H1 (cell line): Measurements from ENCODE around the gene CFAP100. TPM values are rescaled to one million over a fixed set of nuclear protein-coding genes. Genes with fewer than 3 reads are reported as not detected.
A peak's percentile ranks its signal among the peaks of the same experiment; 100 is the strongest.

ENCODE experiments used
- CTCF ChIA-PET: fragments of 300-600 bp; sonication (Branson Sonifier 250); formaldehyde crosslinking; loops from one replicate; lab custom pipeline; 2021; ENCODE audit not compliant: partially characterized antibody; lab: Charles Lee
- POLR2A ChIA-PET: fragments of 300-600 bp; sonication (Branson Sonifier 250); formaldehyde crosslinking; loops from one replicate; lab custom pipeline; 2021; ENCODE audit warnings: inconsistent platforms; ENCODE audit not compliant: partially characterized antibody; lab: Charles Lee
- DNase-seq, 2 experiments: peaks; one replicate each; pipeline versions ENCODE4 v3.0.0 to v3.0.0-alpha.2; 2010 to 2022; ENCODE audit warnings: low spot score in 2 of 2, low read depth in 1 of 2, mixed read lengths in 1 of 2
- FAIRE-seq: peaks from 2 replicates; lab custom pipeline; 2011; peaks lifted over from hg19 to GRCh38; lab: Jason Lieb, UNC
- H2AFZ ChIP-seq: 2 replicates; pipeline ENCODE4 v1.8.1; 2012; ENCODE audit warnings: low read length, inconsistent platforms
- H2AK5ac ChIP-seq: 2 replicates; pipeline ENCODE4 v1.6.1; 2013; ENCODE audit warnings: low read depth, low read length
- H2BK120ac ChIP-seq: replicated peaks from 2 replicates; pipeline ENCODE3; 2013; ENCODE audit warnings: low read depth, low read length, inconsistent platforms
- H2BK12ac ChIP-seq: 2 replicates; pipeline ENCODE4 v1.6.1; 2013; ENCODE audit warnings: low read depth, low read length
- H2BK15ac ChIP-seq: 2 replicates; pipeline ENCODE4 v1.6.1; 2013; ENCODE audit warnings: low read length
- H2BK20ac ChIP-seq: 2 replicates; pipeline ENCODE4 v1.6.1; 2013; ENCODE audit warnings: low read length
- H2BK5ac ChIP-seq: 2 replicates; pipeline ENCODE4 v1.6.1; 2013; ENCODE audit warnings: low read depth, low read length
- H3K14ac ChIP-seq: 2 replicates; pipeline ENCODE4 v1.6.1; 2013; ENCODE audit warnings: inconsistent platforms; ENCODE audit not compliant: insufficient read length
- H3K18ac ChIP-seq: 2 replicates; pipeline ENCODE4 v1.6.1; 2013; ENCODE audit warnings: low read length; ENCODE audit errors: extremely low read depth
- H3K23ac ChIP-seq: 2 replicates; pipeline ENCODE4 v1.6.1; 2013; ENCODE audit warnings: inconsistent platforms; ENCODE audit not compliant: insufficient read length
- H3K23me2 ChIP-seq: 2 replicates; pipeline ENCODE4 v1.6.1; 2013; ENCODE audit warnings: low read depth, low read length
- H3K27ac ChIP-seq: 2 replicates; pipeline ENCODE4 v1.6.1; 2011; ENCODE audit warnings: low read depth, low read length, inconsistent platforms
- H3K27me3 ChIP-seq, 4 experiments: replicated peaks in 1 of 4; 1 replicate in 1 of 4; 2 replicates in 3 of 4; pipeline versions ENCODE4 v1.6.1 to v1.8.1; 2011 to 2013; ENCODE audit warnings: low read length in 3 of 4, mild to moderate bottlenecking in 3 of 4, inconsistent platforms in 2 of 4, mixed read lengths in 2 of 4, moderate library complexity in 1 of 4; ENCODE audit not compliant: control insufficient read depth in 3 of 4, insufficient read depth in 3 of 4; ENCODE audit errors: extremely low read depth in 1 of 4
- H3K36me3 ChIP-seq, 4 experiments: 2 replicates each; pipeline versions ENCODE4 v1.6.1 to v1.8.1; 2011 to 2013; ENCODE audit warnings: mild to moderate bottlenecking in 4 of 4, low read length in 3 of 4, moderate library complexity in 2 of 4, control low read depth in 1 of 4, inconsistent platforms in 1 of 4; ENCODE audit not compliant: insufficient read depth in 4 of 4, control insufficient read depth in 2 of 4
- H3K4ac ChIP-seq: replicated peaks from 2 replicates; pipeline ENCODE3; 2013; ENCODE audit warnings: low read length, low read depth, mixed read lengths, inconsistent platforms; ENCODE audit not compliant: insufficient read length
- H3K4me1 ChIP-seq, 4 experiments: replicated peaks in 1 of 4; 1 replicate in 1 of 4; 2 replicates in 3 of 4; pipeline versions ENCODE4 v1.6.1 to v1.8.1; 2011 to 2013; ENCODE audit warnings: low read length in 3 of 4, inconsistent platforms in 2 of 4, mixed read lengths in 1 of 4; ENCODE audit not compliant: insufficient read depth in 4 of 4, control insufficient read depth in 3 of 4
- H3K4me2 ChIP-seq, 2 experiments: 2 replicates each; pipeline versions ENCODE4 v1.6.1 to v1.8.1; 2011 to 2013; ENCODE audit warnings: low read depth in 2 of 2, low read length in 2 of 2, control low read depth in 1 of 2, inconsistent platforms in 1 of 2, mild to moderate bottlenecking in 1 of 2; ENCODE audit not compliant: insufficient read depth in 1 of 2
- H3K4me3 ChIP-seq, 4 experiments: fragments of 200-600, 300-600 bp in 1 of 4; sonication (generic), shearing (Covaris generic), sonication (Bioruptor Twin) in 1 of 4; 2 replicates each; pipeline versions ENCODE4 v1.5.1 to v1.8.1; 2011 to 2016; ENCODE audit warnings: low read length in 4 of 4, low read depth in 3 of 4, control low read depth in 2 of 4, inconsistent platforms in 2 of 4, mild to moderate bottlenecking in 2 of 4, mixed read lengths in 1 of 4, moderate library complexity in 1 of 4; ENCODE audit not compliant: insufficient read depth in 2 of 4; ENCODE audit errors: extremely low read depth in 1 of 4
- H3K56ac ChIP-seq: replicated peaks from 2 replicates; pipeline ENCODE3; 2013; ENCODE audit warnings: low read depth, mild to moderate bottlenecking, mixed read lengths, low read length, inconsistent platforms; ENCODE audit not compliant: insufficient read length
- H3K79me1 ChIP-seq: 2 replicates; pipeline ENCODE4 v1.6.1; 2013; ENCODE audit warnings: low read depth, low read length, control low read depth
- H3K79me2 ChIP-seq, 2 experiments: 2 replicates each; pipeline versions ENCODE4 v1.6.1 to v1.8.1; 2012 to 2013; ENCODE audit warnings: low read length in 2 of 2, mild to moderate bottlenecking in 2 of 2, inconsistent platforms in 1 of 2; ENCODE audit not compliant: insufficient read depth in 2 of 2, control insufficient read depth in 1 of 2
- H3K9ac ChIP-seq, 4 experiments: replicated peaks in 1 of 4; 1 replicate in 1 of 4; 2 replicates in 3 of 4; pipeline versions ENCODE4 v1.6.1 to v1.8.1; 2011 to 2013; ENCODE audit warnings: low read depth in 3 of 4, low read length in 3 of 4, control low read depth in 2 of 4, mild to moderate bottlenecking in 2 of 4, moderate library complexity in 2 of 4, inconsistent platforms in 1 of 4; ENCODE audit errors: extremely low read depth in 1 of 4
- H3K9me3 ChIP-seq, 2 experiments: 2 replicates each; pipeline versions ENCODE4 v1.6.1 to v1.8.1; 2012 to 2013; ENCODE audit warnings: mild to moderate bottlenecking in 2 of 2, moderate library complexity in 2 of 2, control low read depth in 1 of 2, inconsistent platforms in 1 of 2, low read depth in 1 of 2, low read length in 1 of 2, mixed read lengths in 1 of 2; ENCODE audit not compliant: insufficient read depth in 2 of 2
- H4K20me1 ChIP-seq, 2 experiments: replicated peaks in 1 of 2; 2 replicates each; pipeline versions ENCODE3 to v1.8.1; 2011 to 2013; ENCODE audit warnings: inconsistent platforms in 2 of 2, low read length in 2 of 2, mild to moderate bottlenecking in 1 of 2; ENCODE audit not compliant: insufficient read depth in 2 of 2, control insufficient read depth in 1 of 2
- H4K5ac ChIP-seq: 2 replicates; pipeline ENCODE4 v1.6.1; 2013; ENCODE audit warnings: low read length, low read depth, mixed read lengths, inconsistent platforms; ENCODE audit not compliant: insufficient read length
- H4K8ac ChIP-seq: 2 replicates; pipeline ENCODE4 v1.8.0; 2013; ENCODE audit warnings: mild to moderate bottlenecking, moderate library complexity, low read length, inconsistent platforms; ENCODE audit not compliant: insufficient read depth; ENCODE audit errors: extremely low read depth
- H4K91ac ChIP-seq: replicated peaks from 2 replicates; pipeline ENCODE3; 2013; ENCODE audit warnings: low read length, mixed read lengths, inconsistent platforms; ENCODE audit not compliant: insufficient read length
- BRCA1 ChIP-seq: IDR thresholded peaks from 2 replicates; pipeline ENCODE4 v1.6.1; 2012; ENCODE audit warnings: low read depth, low read length, improper control_type of control experiment
- EZH2 ChIP-seq: fragments of 200-600 bp; sonication (generic); IDR thresholded peaks from 2 replicates; pipeline ENCODE4 v1.7.1; 2012; ENCODE audit warnings: low read depth, mild to moderate bottlenecking, moderate library complexity, low read length, inconsistent platforms; ENCODE audit not compliant: severe bottlenecking
- HDAC6 ChIP-seq: IDR thresholded peaks from one replicate; pipeline ENCODE4 v1.7.1; 2012; ENCODE audit warnings: low read depth, mild to moderate bottlenecking, inconsistent platforms, low read length, moderate library complexity
- RFX5 ChIP-seq: IDR thresholded peaks from 2 replicates; pipeline ENCODE4 v1.6.1; 2011; ENCODE audit warnings: low read depth, low read length, improper control_type of control experiment, borderline replicate concordance
- SP4 ChIP-seq: IDR thresholded peaks from 2 replicates; pipeline ENCODE4 v1.6.1; 2012; ENCODE audit warnings: low read length, inconsistent platforms
- SRF ChIP-seq: IDR thresholded peaks from 2 replicates; pipeline ENCODE4 v1.6.1; 2011; ENCODE audit warnings: mild to moderate bottlenecking, low read depth, low read length, moderate library complexity
- SUZ12 ChIP-seq: fragments of 200-600 bp; sonication (generic); IDR thresholded peaks from 2 replicates; pipeline ENCODE4 v1.6.1; 2012; ENCODE audit warnings: mild to moderate bottlenecking, inconsistent platforms, low read length, moderate library complexity, mixed read lengths
- WGBS, 2 experiments: shearing (Covaris generic) in 1 of 2; methylation state at CpG; one replicate each; pipeline versions ENCODE4 v1.1.6 to v1.1.7; 2013 to 2015; ENCODE audit warnings: low lambda C conversion rate in 2 of 2, mixed read lengths in 2 of 2, inconsistent platforms in 1 of 2, low coverage in 1 of 2, missing lambda C conversion rate in 1 of 2; ENCODE audit not compliant: insufficient replicate concordance in 2 of 2, insufficient coverage in 1 of 2, insufficient read length in 1 of 2; ENCODE audit errors: extremely low coverage in 1 of 2, missing lambda C conversion rate in 1 of 2; 5-methylcytosine and 5-hydroxymethylcytosine counted together
- polyA plus RNA-seq, 7 experiments: library from polyadenylated mRNA; depleted of rRNA in 3 of 7; stranded (reverse) in 5 of 7; unstranded in 2 of 7; fragments of >200 nt in 5 of 7; fragments of 200-250 nt in 2 of 7; gene quantifications; 1 replicate in 5 of 7; 2 replicates in 1 of 7; 4 replicates in 1 of 7; pipeline versions ENCODE4 v1.2.1 to v1.2.3, GENCODE V29; 2011 to 2013; ENCODE audit warnings: missing spikeins in 2 of 7, mixed read lengths in 2 of 7
- total RNA-seq: library from RNA; stranded (reverse); fragmentation: NEBNext Ultra II Directional; extraction: Animal tissue kit (Norgen Biotek cat#: 25700); gene quantifications from 2 replicates; pipeline ENCODE4 v1.2.1, GENCODE V29; 2021
- TF ChIP-seq, protein P1 (sequence below): IDR thresholded peaks from 2 replicates; pipeline ENCODE4 v1.6.1; 2012; ENCODE audit warnings: inconsistent platforms
- TF ChIP-seq, protein P2 (sequence below): IDR thresholded peaks from 2 replicates; pipeline ENCODE4 v1.6.1; 2012; ENCODE audit warnings: low read length, inconsistent platforms

Gene CFAP100
- total and polyA plus RNA-seq, 2 of the 8 experiments (the other 6 are each of a cell fraction or from before 2014, with no cell fraction given) = 0.17 TPM; not detected in 1

DNA sequence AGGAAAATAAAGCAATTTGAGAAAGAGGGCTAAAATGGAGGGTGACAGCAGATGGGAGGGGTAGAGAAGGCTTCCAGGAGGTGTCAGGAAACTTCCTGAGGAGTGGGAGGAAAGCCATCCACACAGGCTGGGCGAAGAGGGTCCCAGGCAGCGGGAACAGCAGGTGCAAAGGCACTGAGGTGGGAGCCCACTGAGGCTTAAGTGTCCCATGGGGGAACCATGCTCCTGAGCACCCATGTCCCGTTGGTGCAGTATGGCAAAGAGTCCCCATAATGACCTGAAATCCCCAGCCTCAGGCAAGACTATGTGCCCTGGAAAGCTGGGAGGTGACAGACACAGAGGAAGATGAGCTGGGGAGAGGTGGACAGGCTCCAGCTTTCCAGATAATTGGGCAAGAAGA is 30.0 kb downstream of the CFAP100 start:
- FAIRE-seq = no peak
- TF ChIP-seq, protein P1, sequence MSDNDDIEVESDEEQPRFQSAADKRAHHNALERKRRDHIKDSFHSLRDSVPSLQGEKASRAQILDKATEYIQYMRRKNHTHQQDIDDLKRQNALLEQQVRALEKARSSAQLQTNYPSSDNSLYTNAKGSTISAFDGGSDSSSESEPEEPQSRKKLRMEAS = no peak
- TF ChIP-seq SUZ12 (no peak), BRCA1 (no peak), SRF (no peak), RFX5 (no peak), SP4 (no peak), EZH2 (no peak), HDAC6 (no peak)
- TF ChIP-seq, protein P2, sequence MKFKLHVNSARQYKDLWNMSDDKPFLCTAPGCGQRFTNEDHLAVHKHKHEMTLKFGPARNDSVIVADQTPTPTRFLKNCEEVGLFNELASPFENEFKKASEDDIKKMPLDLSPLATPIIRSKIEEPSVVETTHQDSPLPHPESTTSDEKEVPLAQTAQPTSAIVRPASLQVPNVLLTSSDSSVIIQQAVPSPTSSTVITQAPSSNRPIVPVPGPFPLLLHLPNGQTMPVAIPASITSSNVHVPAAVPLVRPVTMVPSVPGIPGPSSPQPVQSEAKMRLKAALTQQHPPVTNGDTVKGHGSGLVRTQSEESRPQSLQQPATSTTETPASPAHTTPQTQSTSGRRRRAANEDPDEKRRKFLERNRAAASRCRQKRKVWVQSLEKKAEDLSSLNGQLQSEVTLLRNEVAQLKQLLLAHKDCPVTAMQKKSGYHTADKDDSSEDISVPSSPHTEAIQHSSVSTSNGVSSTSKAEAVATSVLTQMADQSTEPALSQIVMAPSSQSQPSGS = no peak
- TF ChIP-seq, all 59 proteins: peak for 0
- no peaks in the 10 kb centered on the region for H3K36me3 ChIP-seq

More for the DNA sequence above, 30.0 kb downstream of the CFAP100 start:
- Histone ChIP-seq H3K9me3 (peaks cover 4 to 5% of the 10 kb centered on the region in 2 experiments; a peak in 2 of 4 replicates), H2AK5ac (no peak overlapping the region; the same call in 1 of the 2 replicates), H2BK120ac (no peak overlapping the region), H3K79me2 (no peaks in the 10 kb centered on the region), H2BK20ac (no peak overlapping the region), H2AFZ (no peak overlapping the region), H3K14ac (no peak overlapping the region), H3K18ac (no peak overlapping the region), H2BK15ac (0 out of 2 replicates have a peak overlapping the region, but pooled peaks have one; percentile 4), H2BK5ac (no peak overlapping the region), H3K23me2 (no peaks in the 10 kb centered on the region), H3K4ac (no peak overlapping the region), H2BK12ac (0 out of 2 replicates have a peak overlapping the region, but pooled peaks have one; percentile 43), H3K27me3 (no peaks in the 10 kb centered on the region), H4K8ac (no peak overlapping the region), H3K79me1 (no peaks in the 10 kb centered on the region), H3K56ac (no peak overlapping the region), H3K4me2 (no peak overlapping the region), H3K23ac (no peak overlapping the region), H3K4me3 (no peak overlapping the region), H4K5ac (no peak overlapping the region), H4K91ac (no peak overlapping the region), H3K27ac (no peak overlapping the region), H3K9ac (no peak overlapping the region), H4K20me1 (no peaks in the 10 kb centered on the region), H3K4me1 (peaks cover 0 to 5% (median 2%) of the 10 kb centered on the region in 4 experiments; a peak in 2 of 7 replicates)
- ChIA-PET CTCF (interaction anchor here (1.1 kb wide), 1 partner anchor 29 kb away, joined by 3 read pairs; no protein-coding TSS in a partner anchor), POLR2A (interaction anchor here (0.6 kb wide), 1 partner anchor 47 kb away, joined by 4 read pairs; no protein-coding TSS in a partner anchor)
- WGBS, 2 experiments = 71% methylated on average over 3 of the region's 3 CpGs; no CpG with 5 or more reads in 1 of the 2 experiments
- no peak for DNase-seq
